Neural cell (in vitro differentiated cells): Measurements from ENCODE around the gene APAF1. TPM values are rescaled to one million over a fixed set of nuclear protein-coding genes. Genes with fewer than 3 reads are reported as not detected.

Experiments used
- H2AFZ ChIP-seq: fragments of 200-600, 300-800 bp; sonication (generic), shearing (Covaris generic); 2 replicates; pipeline ENCODE4 v1.6.0; 2014; ENCODE audit warnings: low read depth, mild to moderate bottlenecking, antibody characterized with exemption, low read length, moderate library complexity
- H3F3A ChIP-seq: fragments of 200-600 bp; shearing (Covaris generic); 2 replicates; pipeline ENCODE4 v1.6.1; 2016; ENCODE audit warnings: mild to moderate bottlenecking, moderate library complexity, mixed read lengths, antibody characterized with exemption, low read length; ENCODE audit not compliant: insufficient read depth, poor library complexity, severe bottlenecking
- H3K27ac ChIP-seq: fragments of 200-600, 300-800 bp; sonication (generic), shearing (Covaris generic); 2 replicates; pipeline ENCODE4 v1.5.1; 2014; ENCODE audit warnings: mild to moderate bottlenecking, low read length, moderate library complexity
- H3K27me3 ChIP-seq: fragments of 300-800, 200-600 bp; sonication (generic), shearing (Covaris generic); 2 replicates; pipeline ENCODE4 v1.6.0; 2014; ENCODE audit warnings: mild to moderate bottlenecking, low read depth, low read length, moderate library complexity; ENCODE audit not compliant: insufficient read depth
- H3K36me3 ChIP-seq: fragments of 300-800, 200-600 bp; sonication (generic), shearing (Covaris generic); 2 replicates; pipeline ENCODE4 v1.5.1; 2014; ENCODE audit warnings: mild to moderate bottlenecking, antibody characterized with exemption, low read length, moderate library complexity; ENCODE audit not compliant: insufficient read depth
- H3K4me2 ChIP-seq: fragments of 300-800, 200-600 bp; sonication (generic), shearing (Covaris generic); 2 replicates; pipeline ENCODE4 v1.6.0; 2014; ENCODE audit warnings: mild to moderate bottlenecking, low read length
- H3K4me3 ChIP-seq: fragments of 300-800, 200-600 bp; sonication (generic), shearing (Covaris generic); 2 replicates; pipeline ENCODE4 v1.5.1; 2014; ENCODE audit warnings: mild to moderate bottlenecking, low read length, moderate library complexity
- H3K79me2 ChIP-seq: fragments of 200-600 bp; shearing (Covaris generic); replicated peaks from 2 replicates; pipeline ENCODE4 v1.6.0; 2014; ENCODE audit warnings: mild to moderate bottlenecking, low read length, moderate library complexity; ENCODE audit not compliant: insufficient read depth
- H3K9ac ChIP-seq: fragments of 300-800, 200-600 bp; sonication (generic), shearing (Covaris generic); 2 replicates; pipeline ENCODE4 v1.6.1; 2016; ENCODE audit warnings: mild to moderate bottlenecking, low read length, mixed read lengths
- H3K9me2 ChIP-seq: fragments of 200-600 bp; shearing (Covaris generic); 2 replicates; pipeline ENCODE4 v1.6.1; 2016; ENCODE audit warnings: mild to moderate bottlenecking, low read length, mixed read lengths; ENCODE audit not compliant: insufficient read depth
- H3K9me3 ChIP-seq: fragments of 200-600, 300-800 bp; sonication (generic), shearing (Covaris generic); 2 replicates; pipeline ENCODE4 v1.6.1; 2016; ENCODE audit warnings: mild to moderate bottlenecking, mixed run types, low read length, moderate library complexity, mixed read lengths
- H4K20me1 ChIP-seq: fragments of 200-600 bp; shearing (Covaris generic); 2 replicates; pipeline ENCODE4 v1.6.1; 2016; ENCODE audit warnings: mild to moderate bottlenecking, mixed run types; ENCODE audit not compliant: insufficient read depth
- EP300 ChIP-seq: fragments of 450-650 bp; conservative IDR thresholded peaks from 2 replicates; pipeline ENCODE4 v1.6.1; 2014; ENCODE audit warnings: antibody characterized with exemption, mild to moderate bottlenecking, moderate library complexity; ENCODE audit not compliant: poor library complexity, severe bottlenecking
- EZH2 ChIP-seq: fragments of 200-600, 300-800 bp; shearing (Covaris generic), sonication (generic); IDR thresholded peaks from 2 replicates; pipeline ENCODE4 v1.6.1; 2014; ENCODE audit warnings: antibody characterized with exemption, low read length, borderline replicate concordance, mild to moderate bottlenecking; ENCODE audit not compliant: insufficient read depth, poor library complexity, severe bottlenecking
- MXI1 ChIP-seq: fragments of 450-650 bp; conservative IDR thresholded peaks from 2 replicates; pipeline ENCODE4 v1.6.1; 2014; ENCODE audit warnings: antibody characterized with exemption, mild to moderate bottlenecking; ENCODE audit not compliant: poor library complexity, severe bottlenecking
- POLR2AphosphoS5 ChIP-seq: IDR thresholded peaks from 2 replicates; pipeline ENCODE4 v1.6.1; 2012
- RAD21 ChIP-seq: fragments of 450-650 bp; conservative IDR thresholded peaks from 2 replicates; pipeline ENCODE4 v1.6.1; 2014; ENCODE audit warnings: antibody characterized with exemption, mild to moderate bottlenecking, moderate library complexity
- REST ChIP-seq: IDR thresholded peaks from 2 replicates; pipeline ENCODE4 v1.6.1; 2012; ENCODE audit warnings: borderline replicate concordance
- SMC3 ChIP-seq: fragments of 450-650 bp; conservative IDR thresholded peaks from 2 replicates; pipeline ENCODE4 v1.6.1; 2014; ENCODE audit warnings: antibody characterized with exemption, mild to moderate bottlenecking, moderate library complexity; ENCODE audit not compliant: poor library complexity
- TAF1 ChIP-seq: IDR thresholded peaks from 2 replicates; pipeline ENCODE4 v1.6.1; 2012; ENCODE audit warnings: low read depth
- polyA plus RNA-seq: library from polyadenylated mRNA; depleted of rRNA; stranded (reverse); fragments of >200 nt; gene quantifications from 2 replicates; pipeline ENCODE4 v1.2.3, GENCODE V29; 2014
- TF ChIP-seq, protein P1 (sequence below): fragments of 450-650 bp; IDR thresholded peaks from 2 replicates; pipeline ENCODE4 v1.5.1; 2014; ENCODE audit warnings: antibody characterized with exemption, mild to moderate bottlenecking, moderate library complexity; ENCODE audit not compliant: poor library complexity, severe bottlenecking

APAF1 gene
- polyA plus RNA-seq, 1 donor from 2014 or later, result 32.2 TPM

- H3K9ac ChIP-seq, result no peak overlapping the region
- TF ChIP-seq TAF1 (no peak), POLR2AphosphoS5 (no peak)
- H3F3A ChIP-seq, result no peaks in the 10 kb centered on the region
- no peaks in the 10 kb centered on the region for H3K9me3 ChIP-seq
- no peaks in the 10 kb centered on the region for H3K9me2 ChIP-seq
- H3K36me3 ChIP-seq, result no peaks in the 10 kb centered on the region
- no peaks in the 10 kb centered on the region for H4K20me1 ChIP-seq
- no peak overlapping the region for H3K4me2 ChIP-seq
- H2AFZ ChIP-seq, result no peak overlapping the region
- H3K79me2 ChIP-seq, result peaks cover 3% of the 10 kb centered on the region
- no peak overlapping the region for H3K27ac ChIP-seq
- no peak overlapping the region for H3K4me3 ChIP-seq
- H3K27me3 ChIP-seq, result no peaks in the 10 kb centered on the region
These were observed 9.3 kb upstream of the APAF1 start for GRCh38 chr12:98635657-98636323.

DNA sequence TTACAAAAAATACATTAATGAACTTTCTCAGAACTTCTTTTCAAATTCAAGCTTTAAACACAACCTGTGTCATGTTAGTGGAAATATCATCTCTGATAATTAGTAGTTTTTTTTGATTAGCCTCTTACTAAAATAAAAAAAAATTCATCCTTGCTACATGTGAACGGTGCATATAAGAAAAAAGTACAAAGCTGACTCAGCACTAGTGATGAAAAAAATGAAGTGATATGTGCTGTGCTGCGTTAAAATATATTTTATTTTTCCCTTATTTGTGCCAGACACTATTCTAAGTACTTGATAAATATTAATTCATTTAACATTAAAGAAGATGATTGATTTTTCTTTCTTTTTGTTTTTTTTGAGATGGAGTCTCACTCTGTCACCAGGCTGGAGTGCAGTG is 8.0 kb upstream of the APAF1 start:
- Histone ChIP-seq H4K20me1 (no peaks in the 10 kb centered on the region), H3K4me3 (no peak overlapping the region), H2AFZ (no peak overlapping the region), H3K36me3 (no peaks in the 10 kb centered on the region), H3K9ac (no peak overlapping the region), H3K79me2 (peaks cover 11% of the 10 kb centered on the region), H3F3A (no peaks in the 10 kb centered on the region), H3K27ac (no peak overlapping the region), H3K9me2 (no peaks in the 10 kb centered on the region), H3K4me2 (no peak overlapping the region), H3K27me3 (no peaks in the 10 kb centered on the region), H3K9me3 (no peaks in the 10 kb centered on the region)
- TF ChIP-seq TAF1 (no peak), RAD21 (no peak), EP300 (no peak), POLR2AphosphoS5 (no peak), SMC3 (no peak), MXI1 (no peak)
- TF ChIP-seq, protein P1, sequence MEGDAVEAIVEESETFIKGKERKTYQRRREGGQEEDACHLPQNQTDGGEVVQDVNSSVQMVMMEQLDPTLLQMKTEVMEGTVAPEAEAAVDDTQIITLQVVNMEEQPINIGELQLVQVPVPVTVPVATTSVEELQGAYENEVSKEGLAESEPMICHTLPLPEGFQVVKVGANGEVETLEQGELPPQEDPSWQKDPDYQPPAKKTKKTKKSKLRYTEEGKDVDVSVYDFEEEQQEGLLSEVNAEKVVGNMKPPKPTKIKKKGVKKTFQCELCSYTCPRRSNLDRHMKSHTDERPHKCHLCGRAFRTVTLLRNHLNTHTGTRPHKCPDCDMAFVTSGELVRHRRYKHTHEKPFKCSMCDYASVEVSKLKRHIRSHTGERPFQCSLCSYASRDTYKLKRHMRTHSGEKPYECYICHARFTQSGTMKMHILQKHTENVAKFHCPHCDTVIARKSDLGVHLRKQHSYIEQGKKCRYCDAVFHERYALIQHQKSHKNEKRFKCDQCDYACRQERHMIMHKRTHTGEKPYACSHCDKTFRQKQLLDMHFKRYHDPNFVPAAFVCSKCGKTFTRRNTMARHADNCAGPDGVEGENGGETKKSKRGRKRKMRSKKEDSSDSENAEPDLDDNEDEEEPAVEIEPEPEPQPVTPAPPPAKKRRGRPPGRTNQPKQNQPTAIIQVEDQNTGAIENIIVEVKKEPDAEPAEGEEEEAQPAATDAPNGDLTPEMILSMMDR, result no peak

GRCh38 chr12:98638009-98638408 is 7.1 kb upstream of the APAF1 start:
- Histone ChIP-seq H3K4me2 (no peak overlapping the region), H3K36me3 (no peaks in the 10 kb centered on the region), H3K79me2 (peaks cover 16% of the 10 kb centered on the region), H3K9me3 (no peaks in the 10 kb centered on the region), H3K27ac (no peak overlapping the region), H3K9ac (no peak overlapping the region), H3K4me3 (no peak overlapping the region), H3K27me3 (no peaks in the 10 kb centered on the region), H3F3A (no peaks in the 10 kb centered on the region), H3K9me2 (no peaks in the 10 kb centered on the region), H4K20me1 (no peaks in the 10 kb centered on the region), H2AFZ (no peak overlapping the region)
- no peak for TF ChIP-seq RAD21
- no peak for TF ChIP-seq EZH2
- no peak for TF ChIP-seq SMC3
- no peak for TF ChIP-seq REST
- TF ChIP-seq, protein P1, result no peak
- TF ChIP-seq MXI1, result no peak
- no peak for TF ChIP-seq EP300
- TF ChIP-seq POLR2AphosphoS5, result no peak
- no peak for TF ChIP-seq TAF1
